ENCODE data around the gene SFTPD. TPM values are rescaled to one million over a fixed set of nuclear protein-coding genes. Genes with fewer than 3 reads are reported as not detected.
"Not testable (repeated sequence)": the region's sequence is repeated elsewhere in the genome, so short reads cannot be mapped to it uniquely, and the experiment has no call there.

SFTPD gene
- not detected for total RNA-seq
- long read RNA-seq, result 0 reads

- no peak for DNase-seq
Measured at GRCh38 chr10:79948976-79949722, at the start of gene SFTPD. TSS of gene SFTPD (minus strand) at chr10:79949105. CDS start at chr10:79946659, 2,446 bp downstream.

GRCh38 chr10:79995979-79996634 lies 47.2 kb upstream of the SFTPD start:
- DNase-seq (no peak), ATAC-seq (no peak)
- intact Hi-C loops (cut with DNase I, micrococcal nuclease), result no loop called here

More at GRCh38 chr10:79948976-79949722, at the start of gene SFTPD:
- intact Hi-C loops (cut with DNase I, micrococcal nuclease), result no loop called here
- ATAC-seq, result no peak

GRCh38 chr10:79994556-79994955 lies 45.7 kb upstream of the SFTPD start:
- ATAC-seq, result no peak
- no peak for DNase-seq
- intact Hi-C loops (cut with DNase I, micrococcal nuclease), result no loop called here

GRCh38 chr10:79988199-79988598 lies 39.3 kb upstream of the SFTPD start:
- DNase-seq; intact Hi-C loops (cut with DNase I, micrococcal nuclease); ATAC-seq: not testable (repeated sequence)

GRCh38 chr10:79986661-79987060 lies 37.8 kb upstream of the SFTPD start:
- ATAC-seq; intact Hi-C loops (cut with DNase I, micrococcal nuclease); DNase-seq: not testable (repeated sequence)

- intact Hi-C loops (cut with DNase I, micrococcal nuclease), result no loop called here
- ATAC-seq (no peak), DNase-seq (no peak)
Measured at GRCh38 chr10:79985481-79986072, 36.7 kb upstream of the SFTPD start.

- DNase-seq (no peak), ATAC-seq (peak; percentile 41)
- intact Hi-C loops (cut with DNase I, micrococcal nuclease), result no loop called here
Measured at GRCh38 chr10:79984851-79985250, 35.9 kb upstream of the SFTPD start.

- intact Hi-C loops (cut with DNase I, micrococcal nuclease), result no loop called here
- no peak for ATAC-seq
- DNase-seq, result no peak
Measured at GRCh38 chr10:79983286-79983909, 34.5 kb upstream of the SFTPD start.

- intact Hi-C loops (cut with DNase I, micrococcal nuclease), result no loop called here
- ATAC-seq (no peak), DNase-seq (no peak)
Measured at GRCh38 chr10:79982861-79983260, 34.0 kb upstream of the SFTPD start.

GRCh38 chr10:79982362-79982800 lies 33.5 kb upstream of the SFTPD start:
- ATAC-seq (no peak), DNase-seq (no peak)
- intact Hi-C loops (cut with DNase I, micrococcal nuclease), result no loop called here

- peak; percentile 92 for ATAC-seq
- intact Hi-C loops (cut with DNase I, micrococcal nuclease), result no loop called here
- DNase-seq, result peak; percentile 36 to 63
Measured at GRCh38 chr10:79981450-79982361, 32.8 kb upstream of the SFTPD start.

- ATAC-seq (no peak), DNase-seq (no peak)
- intact Hi-C loops (cut with DNase I, micrococcal nuclease), result no loop called here
Measured at GRCh38 chr10:79980711-79981110, 31.8 kb upstream of the SFTPD start.

- DNase-seq (no peak), ATAC-seq (no peak)
- intact Hi-C loops (cut with DNase I, micrococcal nuclease), result no loop called here
Measured at GRCh38 chr10:79979976-79980687, 31.2 kb upstream of the SFTPD start.

GRCh38 chr10:79979310-79979975 lies 30.5 kb upstream of the SFTPD start:
- DNase-seq (no peak), ATAC-seq (no peak)
- intact Hi-C loops (cut with DNase I, micrococcal nuclease), result no loop called here

GRCh38 chr10:79976999-79977398 lies 28.1 kb upstream of the SFTPD start:
- ATAC-seq, result no peak
- no peak for DNase-seq
- intact Hi-C loops (cut with DNase I, micrococcal nuclease), result no loop called here

- no peak for DNase-seq
- intact Hi-C loops (cut with DNase I, micrococcal nuclease), result no loop called here
- no peak for ATAC-seq
Measured at GRCh38 chr10:79970062-79970461, 21.2 kb upstream of the SFTPD start.

GRCh38 chr10:79947787-79948424 lies 999 bp downstream of the SFTPD start:
- DNase-seq (no peak), ATAC-seq (no peak)
- intact Hi-C loops (cut with DNase I, micrococcal nuclease), result no loop called here

All from left colon (tissue), 2 donors.